ENCODE data around the gene TOLLIP.

- TF ChIP-seq CTCF (IDR thresholded peaks at IDR 0.05) (no peak), EP300 (IDR thresholded peaks at IDR 0.05) (no peak), POLR2A (IDR thresholded peaks at IDR 0.05; ENCODE audit: low read length) (no peak)
These were observed 56.9 kb downstream of the TOLLIP start for GRCh38 chr11:1252371-1253102.

Measured in A549 (cell line).